Transverse colon (tissue), 4 donors: ENCODE data around the gene TAX1BP1. TPM values are rescaled to one million over a fixed set of nuclear protein-coding genes. Genes with fewer than 3 reads are reported as not detected.
A peak's percentile ranks its signal among the peaks of the same experiment; 100 is the strongest.

Experiments
- DNase-seq: peaks from one replicate; pipeline ENCODE4 v3.0.0-alpha.2; 2019
- H3K27ac ChIP-seq, 4 donors: fragments of 200-600 bp; sonication (generic); 2 replicates each; pipeline ENCODE4 v1.5.1; 2016 to 2018; ENCODE audit warnings: inconsistent platforms in 4 of 4
- H3K27me3 ChIP-seq: fragments of 200-600 bp; sonication (generic); 2 replicates; pipeline ENCODE4 v1.5.1; 2017; ENCODE audit warnings: inconsistent platforms
- H3K36me3 ChIP-seq, 4 donors: fragments of 200-600 bp; sonication (generic); 2 replicates each; pipeline ENCODE4 v1.5.1; 2017 to 2019; ENCODE audit warnings: inconsistent platforms in 4 of 4
- H3K4me1 ChIP-seq, 4 donors: fragments of 200-600 bp; sonication (generic); 2 replicates each; pipeline ENCODE4 v1.5.1; 2017 to 2020; ENCODE audit warnings: inconsistent platforms in 4 of 4
- H3K4me3 ChIP-seq, 4 donors: fragments of 200-600 bp; sonication (generic); 1 replicate in 1 of 4; 2 replicates in 3 of 4; pipeline versions ENCODE4 v1.5.1 to v1.6.1; 2017 to 2019; ENCODE audit warnings: inconsistent platforms in 4 of 4
- H3K9me3 ChIP-seq, 2 donors: fragments of 200-600 bp; sonication (generic); 2 replicates each; pipeline ENCODE4 v1.5.1; 2017 to 2019; ENCODE audit warnings: inconsistent platforms in 2 of 2
- EP300 ChIP-seq: sonication (generic); formaldehyde crosslinking; IDR thresholded peaks from one replicate; pipeline ENCODE4 v1.6.1; 2017; ENCODE audit warnings: antibody characterized with exemption, low read depth
- POLR2A ChIP-seq: fragments of 450-650 bp; IDR thresholded peaks from one replicate; pipeline ENCODE4 v1.6.1; 2016; ENCODE audit warnings: antibody characterized with exemption, mild to moderate bottlenecking, moderate library complexity
- POLR2AphosphoS5 ChIP-seq, 3 donors: sonication (generic); formaldehyde crosslinking; IDR thresholded peaks; one replicate each; pipeline ENCODE4 v1.6.1; 2016; ENCODE audit warnings: antibody characterized with exemption in 3 of 3
- WGBS, 2 donors: methylation state at CpG; one replicate each; pipeline ENCODE4 v1.1.5; 2018; ENCODE audit warnings: low coverage in 1 of 2; 5-methylcytosine and 5-hydroxymethylcytosine counted together
- in situ Hi-C, 4 donors: fragments of 200-750 bp; cut with MboI; loops; one replicate each; pipeline versions ENCODE4 v1.15.0 to v1.15.1; 2017; ENCODE audit warnings: low sequenced_read_pairs in 3 of 4, low pct_ligation_motif_present in 1 of 4, low pct_unique_long_range_greater_than_20kb in 1 of 4
- intact Hi-C: fragments of 100-400 bp; cut with DNase I; formaldehyde crosslinking; loops from one replicate; pipeline ENCODE4 v1.15.1; 2023; ENCODE audit warnings: low total_unique reads
- total RNA-seq, 4 donors: library from RNA; depleted of rRNA; stranded (reverse); fragments of >200 nt; gene quantifications; one replicate each; pipeline ENCODE4 v1.1.0, GENCODE V29; 2016
- TF ChIP-seq, protein P1 (sequence below), 5 experiments: fragments of 200-600 bp in 3 of 5; fragments of 450-650 bp in 2 of 5; sonication (generic) in 3 of 5; IDR thresholded peaks; 1 replicate in 2 of 5; 2 replicates in 3 of 5; pipeline ENCODE4 v1.5.1; 2016 to 2017; ENCODE audit warnings: antibody characterized with exemption in 5 of 5, inconsistent platforms in 3 of 5, mild to moderate bottlenecking in 2 of 5, moderate library complexity in 1 of 5

Gene TAX1BP1
- total RNA-seq = 100 to 1,000 TPM in 3 of 4 donors, 10 to 100 TPM in 1; 67.9 to 133 (median 123) TPM

- Histone ChIP-seq H3K27ac (peak within 1 kb of the TSS; percentile 96 to 99 (median 98)), H3K4me1 (peaks cover 6 to 74% (median 32%) of the 10 kb centered on the region in 4 donors), H3K4me3 (peak within 1 kb of the TSS; percentile 89 to 96 (median 93)), H3K27me3 (no peaks in the 10 kb centered on the region), H3K36me3 (no peaks in the 10 kb centered on the region), H3K9me3 (no peaks in the 10 kb centered on the region)
- WGBS, 2 donors = 1% methylated on average over 12 to 41 of the region's 41 CpGs
- peak; percentile 97 for DNase-seq
- in situ Hi-C loops = no loop called here
- TF ChIP-seq, protein P1, sequence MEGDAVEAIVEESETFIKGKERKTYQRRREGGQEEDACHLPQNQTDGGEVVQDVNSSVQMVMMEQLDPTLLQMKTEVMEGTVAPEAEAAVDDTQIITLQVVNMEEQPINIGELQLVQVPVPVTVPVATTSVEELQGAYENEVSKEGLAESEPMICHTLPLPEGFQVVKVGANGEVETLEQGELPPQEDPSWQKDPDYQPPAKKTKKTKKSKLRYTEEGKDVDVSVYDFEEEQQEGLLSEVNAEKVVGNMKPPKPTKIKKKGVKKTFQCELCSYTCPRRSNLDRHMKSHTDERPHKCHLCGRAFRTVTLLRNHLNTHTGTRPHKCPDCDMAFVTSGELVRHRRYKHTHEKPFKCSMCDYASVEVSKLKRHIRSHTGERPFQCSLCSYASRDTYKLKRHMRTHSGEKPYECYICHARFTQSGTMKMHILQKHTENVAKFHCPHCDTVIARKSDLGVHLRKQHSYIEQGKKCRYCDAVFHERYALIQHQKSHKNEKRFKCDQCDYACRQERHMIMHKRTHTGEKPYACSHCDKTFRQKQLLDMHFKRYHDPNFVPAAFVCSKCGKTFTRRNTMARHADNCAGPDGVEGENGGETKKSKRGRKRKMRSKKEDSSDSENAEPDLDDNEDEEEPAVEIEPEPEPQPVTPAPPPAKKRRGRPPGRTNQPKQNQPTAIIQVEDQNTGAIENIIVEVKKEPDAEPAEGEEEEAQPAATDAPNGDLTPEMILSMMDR (IDR thresholded peaks at IDR 0.05) = peak in 1 of 5 experiments; percentile 17
- TF ChIP-seq POLR2A (peak; percentile 98), EP300 (no peak), POLR2AphosphoS5 (IDR thresholded peaks at IDR 0.05) (peak; percentile 99)
- intact Hi-C loops = no loop called here
Observed at GRCh38 chr7:27739909-27740448, at the start of gene TAX1BP1. TAX1BP1 (plus strand) TSS chr7:27740162; CDS start chr7:27748525, 8,363 bp downstream.

DNA sequence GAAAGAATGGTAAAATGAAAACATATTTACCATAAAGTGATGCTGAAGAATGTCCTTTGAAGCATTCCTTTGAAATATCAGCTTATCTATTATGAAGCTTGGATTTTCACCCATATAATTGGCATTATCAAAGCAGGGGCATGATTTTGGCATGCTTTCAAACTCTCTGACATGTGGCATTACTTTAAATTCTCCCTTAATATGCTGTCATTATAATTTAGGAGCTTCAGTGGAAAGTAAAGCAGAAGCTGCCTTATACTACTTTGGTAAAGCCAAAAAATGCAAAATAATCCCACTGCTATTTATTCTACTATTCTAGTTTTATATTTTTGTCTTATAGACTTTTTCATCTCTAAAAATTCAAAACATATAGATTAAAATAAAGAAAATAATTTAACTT, 49.3 kb upstream of the TAX1BP1 start:
- Histone ChIP-seq H3K27me3 (no peaks in the 10 kb centered on the region), H3K36me3 (no peaks in the 10 kb centered on the region), H3K9me3 (no peaks in the 10 kb centered on the region), H3K4me1 (no peaks in the 10 kb centered on the region), H3K4me3 (no peak overlapping the region), H3K27ac (no peak overlapping the region)
- intact Hi-C loops = no loop called here
- DNase-seq = no peak
- in situ Hi-C loops = no loop called here
- TF ChIP-seq EP300 (no peak), POLR2AphosphoS5 (IDR thresholded peaks at IDR 0.05) (no peak), POLR2A (no peak)

- no peaks in the 10 kb centered on the region for H3K27me3 ChIP-seq
- in situ Hi-C loops (no loop called here), intact Hi-C loops (no loop called here)
- DNase-seq = no peak
- peaks cover 0 to 7% (median 0%) of the 10 kb centered on the region in 4 donors for H3K4me1 ChIP-seq
- no peaks in the 10 kb centered on the region for H3K9me3 ChIP-seq
- H3K4me3 ChIP-seq = no peak overlapping the region
- H3K36me3 ChIP-seq = no peaks in the 10 kb centered on the region
- no peak overlapping the region for H3K27ac ChIP-seq
- TF ChIP-seq POLR2AphosphoS5 (IDR thresholded peaks at IDR 0.05) = no peak
- TF ChIP-seq, protein P1 (IDR thresholded peaks at IDR 0.05) = no peak
- TF ChIP-seq EP300 = no peak
- TF ChIP-seq POLR2A = no peak
- 80 to 82% methylated on average over 3 of the region's 3 CpGs for WGBS, 2 donors
Observed at GRCh38 chr7:27693794-27694193, 46.2 kb upstream of the TAX1BP1 start.

GRCh38 chr7:27695096-27695495, 44.9 kb upstream of the TAX1BP1 start:
- intact Hi-C loops (no loop called here), in situ Hi-C loops (no loop called here)
- TF ChIP-seq, protein P1 (IDR thresholded peaks at IDR 0.05) = no peak
- no peak for TF ChIP-seq POLR2A
- TF ChIP-seq POLR2AphosphoS5 (IDR thresholded peaks at IDR 0.05) = no peak
- TF ChIP-seq EP300 = no peak
- Histone ChIP-seq H3K27ac (no peak overlapping the region), H3K4me3 (no peak overlapping the region), H3K4me1 (peaks cover 0 to 7% (median 0%) of the 10 kb centered on the region in 4 donors), H3K9me3 (no peaks in the 10 kb centered on the region), H3K27me3 (no peaks in the 10 kb centered on the region), H3K36me3 (no peaks in the 10 kb centered on the region)
- WGBS, 2 donors = 81 to 87% methylated on average over 4 of the region's 4 CpGs
- no peak for DNase-seq
